ENCODE measurements around the gene PDXDC1.
"Not testable (repeated sequence)": the region's sequence is repeated elsewhere in the genome, so short reads cannot be mapped to it uniquely, and the experiment has no call there.

The PDXDC1 gene

DNA sequence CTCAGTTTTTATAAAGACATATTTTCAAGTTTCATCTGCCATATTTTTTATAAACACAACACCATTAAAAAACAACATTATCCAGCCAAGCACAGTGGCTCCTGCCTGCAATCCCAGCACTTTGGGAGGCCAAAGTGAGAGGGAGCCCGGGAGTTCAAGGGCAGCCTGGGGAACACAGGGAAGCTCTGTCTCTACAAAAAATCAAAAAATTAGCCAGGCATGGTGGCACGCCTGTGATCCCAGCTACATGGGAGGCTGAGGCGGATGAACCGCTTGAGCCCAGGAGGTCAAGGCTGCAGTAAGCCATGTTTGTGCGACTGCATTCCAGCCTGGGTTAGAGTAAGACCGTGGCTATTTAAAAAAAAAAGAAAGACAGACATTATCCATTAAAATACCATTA lies 98.3 kb downstream of the PDXDC1 start:
- TF ChIP-seq CSDC2 (CRISPR knock-in tag; IDR thresholded peaks at IDR 0.05) (no peak), ZFP30 (CRISPR knock-in tag; IDR thresholded peaks at IDR 0.05) (no peak), ZNF565 (CRISPR knock-in tag; conservative IDR thresholded peaks at IDR 0.05; ENCODE audit: low read depth) (no peak), RARB (CRISPR knock-in tag; IDR thresholded peaks at IDR 0.05) (no peak), BACH2 (CRISPR knock-in tag; IDR thresholded peaks at IDR 0.05; ENCODE audit: borderline replicate concordance) (no peak), ISL1 (CRISPR knock-in tag; IDR thresholded peaks at IDR 0.05) (no peak), PATZ1 (CRISPR knock-in tag; IDR thresholded peaks at IDR 0.05; ENCODE audit: borderline replicate concordance) (no peak), PPARA (CRISPR knock-in tag; IDR thresholded peaks at IDR 0.05; ENCODE audit: borderline replicate concordance) (no peak), ZNF8 (CRISPR knock-in tag; IDR thresholded peaks at IDR 0.05) (no peak), ZC3H10 (CRISPR knock-in tag; IDR thresholded peaks at IDR 0.05) (no peak)
- TF ChIP-seq, protein P1, sequence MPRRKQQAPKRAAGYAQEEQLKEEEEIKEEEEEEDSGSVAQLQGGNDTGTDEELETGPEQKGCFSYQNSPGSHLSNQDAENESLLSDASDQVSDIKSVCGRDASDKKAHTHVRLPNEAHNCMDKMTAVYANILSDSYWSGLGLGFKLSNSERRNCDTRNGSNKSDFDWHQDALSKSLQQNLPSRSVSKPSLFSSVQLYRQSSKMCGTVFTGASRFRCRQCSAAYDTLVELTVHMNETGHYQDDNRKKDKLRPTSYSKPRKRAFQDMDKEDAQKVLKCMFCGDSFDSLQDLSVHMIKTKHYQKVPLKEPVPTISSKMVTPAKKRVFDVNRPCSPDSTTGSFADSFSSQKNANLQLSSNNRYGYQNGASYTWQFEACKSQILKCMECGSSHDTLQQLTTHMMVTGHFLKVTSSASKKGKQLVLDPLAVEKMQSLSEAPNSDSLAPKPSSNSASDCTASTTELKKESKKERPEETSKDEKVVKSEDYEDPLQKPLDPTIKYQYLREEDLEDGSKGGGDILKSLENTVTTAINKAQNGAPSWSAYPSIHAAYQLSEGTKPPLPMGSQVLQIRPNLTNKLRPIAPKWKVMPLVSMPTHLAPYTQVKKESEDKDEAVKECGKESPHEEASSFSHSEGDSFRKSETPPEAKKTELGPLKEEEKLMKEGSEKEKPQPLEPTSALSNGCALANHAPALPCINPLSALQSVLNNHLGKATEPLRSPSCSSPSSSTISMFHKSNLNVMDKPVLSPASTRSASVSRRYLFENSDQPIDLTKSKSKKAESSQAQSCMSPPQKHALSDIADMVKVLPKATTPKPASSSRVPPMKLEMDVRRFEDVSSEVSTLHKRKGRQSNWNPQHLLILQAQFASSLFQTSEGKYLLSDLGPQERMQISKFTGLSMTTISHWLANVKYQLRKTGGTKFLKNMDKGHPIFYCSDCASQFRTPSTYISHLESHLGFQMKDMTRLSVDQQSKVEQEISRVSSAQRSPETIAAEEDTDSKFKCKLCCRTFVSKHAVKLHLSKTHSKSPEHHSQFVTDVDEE (CRISPR knock-in tag; IDR thresholded peaks at IDR 0.05): no peak
- no peak; the same call in 2 of the 3 replicates for ATAC-seq

- ATAC-seq: not testable (repeated sequence)
Measured at GRCh38 chr16:15076161-15076560, 101.3 kb downstream of the PDXDC1 start.

DNA sequence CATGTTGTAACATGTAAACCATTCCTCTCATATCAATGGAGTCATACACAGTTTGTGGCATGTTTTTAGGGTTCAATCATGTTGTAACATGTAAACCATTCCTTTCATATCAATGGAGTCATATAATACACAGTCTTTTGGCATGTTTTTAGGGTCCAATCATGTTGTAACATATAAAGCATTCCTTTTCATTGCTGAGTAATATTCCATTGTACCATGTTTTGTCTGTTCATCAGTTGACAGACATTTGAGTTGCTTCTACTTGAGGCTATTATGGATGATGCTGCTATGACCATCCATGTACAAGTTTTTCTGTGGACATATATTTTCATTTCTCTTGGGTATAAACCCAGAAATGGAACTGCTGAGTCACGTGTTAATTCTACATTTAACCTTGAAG lies 106.1 kb downstream of the PDXDC1 start:
- ATAC-seq: not testable (repeated sequence)

DNA sequence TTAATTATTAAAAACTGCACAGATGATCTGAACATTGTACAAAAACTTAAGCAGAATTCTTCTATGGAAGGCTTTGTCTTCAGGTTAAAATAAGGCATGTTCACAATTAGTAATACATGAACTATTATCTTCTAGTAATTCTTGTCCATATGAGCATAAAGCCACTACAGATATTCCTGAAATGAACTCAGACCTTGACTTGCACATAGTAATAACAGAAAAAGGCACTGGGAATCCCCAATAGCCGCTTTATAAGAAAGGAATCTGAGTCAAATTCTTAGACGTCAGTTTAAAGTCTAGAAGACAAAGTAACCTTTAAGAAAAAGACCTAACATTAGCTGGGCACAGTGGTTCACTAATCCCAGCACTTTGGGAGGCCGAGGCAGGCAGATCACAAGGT lies 108.0 kb downstream of the PDXDC1 start:
- ATAC-seq: not testable (repeated sequence)

- ATAC-seq: not testable (repeated sequence)
Measured at GRCh38 chr16:15090663-15091269, 115.9 kb downstream of the PDXDC1 start.

DNA sequence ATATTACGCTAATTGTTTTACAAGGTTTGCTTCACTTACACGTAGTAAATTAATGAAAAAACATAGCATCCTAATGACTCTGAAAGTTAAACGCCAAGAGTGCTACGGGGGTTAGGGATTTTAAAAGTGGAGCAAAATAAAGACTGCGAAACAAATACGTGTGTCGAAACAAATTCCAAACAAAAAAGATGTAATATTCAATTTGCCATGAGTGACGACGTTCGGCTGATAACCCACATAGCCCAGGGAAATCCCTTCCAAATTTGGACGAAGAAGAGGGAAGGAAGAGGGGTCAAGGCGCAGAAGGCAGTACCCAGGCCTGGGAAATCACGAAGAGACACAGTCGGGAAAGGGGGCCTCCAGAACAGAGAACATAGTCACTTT lies 118.7 kb downstream of the PDXDC1 start:
- not testable (repeated sequence) for ATAC-seq

GRCh38 chr16:15093955-15094827 lies 119.4 kb downstream of the PDXDC1 start, which contains the start of gene RRN3:
Gene RRN3 (minus strand): TSS chr16:15094272. CDS start chr16:15094233, 39 bp downstream.
- peak; percentile 100 for ATAC-seq

DNA sequence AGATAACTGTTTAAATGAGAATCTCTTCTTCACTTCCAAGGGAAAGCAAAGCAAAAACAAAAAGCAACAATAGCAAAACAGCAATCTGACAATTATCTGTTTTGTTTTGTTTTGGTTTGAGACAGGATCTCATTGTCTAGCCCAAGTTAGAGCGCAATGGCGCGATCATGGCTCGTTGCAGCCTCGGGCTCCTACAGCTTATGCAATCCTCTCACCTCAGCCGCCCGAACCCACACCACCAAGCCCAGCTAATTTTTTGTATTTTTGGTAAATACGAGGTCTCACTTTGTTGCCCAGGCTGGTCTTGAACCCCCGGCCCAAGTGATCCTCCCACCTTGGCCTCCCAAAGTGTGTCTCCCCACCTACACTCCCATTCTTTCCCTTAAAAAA lies 121.8 kb downstream of the PDXDC1 start:
- not testable (repeated sequence) for ATAC-seq

DNA sequence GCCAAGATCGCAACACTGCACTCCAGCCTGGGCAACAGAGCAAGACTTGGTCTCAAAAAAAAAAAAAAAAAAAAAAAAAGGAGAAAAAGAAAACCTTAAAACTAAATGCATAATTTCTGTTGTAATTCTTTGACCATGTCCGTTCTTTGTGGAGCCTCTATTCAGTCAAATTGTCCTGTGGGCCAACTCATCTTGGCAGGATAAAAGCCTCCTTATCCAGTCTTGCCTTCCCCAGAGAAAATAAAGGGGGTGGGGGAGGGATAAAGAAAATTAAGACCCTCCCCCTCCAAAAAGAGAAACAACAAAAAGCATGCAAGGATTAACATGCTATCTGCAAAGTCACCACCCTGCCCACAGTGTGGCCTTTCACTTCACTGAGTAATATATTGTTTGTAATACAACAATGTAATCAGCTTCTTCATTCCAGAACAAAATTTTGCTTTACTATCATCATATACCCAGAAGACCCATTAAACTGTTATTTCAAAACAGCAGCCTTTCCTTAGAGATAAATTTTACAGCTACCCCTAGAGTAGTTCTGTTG lies 124.6 kb downstream of the PDXDC1 start:
- ATAC-seq: not testable (repeated sequence)

DNA sequence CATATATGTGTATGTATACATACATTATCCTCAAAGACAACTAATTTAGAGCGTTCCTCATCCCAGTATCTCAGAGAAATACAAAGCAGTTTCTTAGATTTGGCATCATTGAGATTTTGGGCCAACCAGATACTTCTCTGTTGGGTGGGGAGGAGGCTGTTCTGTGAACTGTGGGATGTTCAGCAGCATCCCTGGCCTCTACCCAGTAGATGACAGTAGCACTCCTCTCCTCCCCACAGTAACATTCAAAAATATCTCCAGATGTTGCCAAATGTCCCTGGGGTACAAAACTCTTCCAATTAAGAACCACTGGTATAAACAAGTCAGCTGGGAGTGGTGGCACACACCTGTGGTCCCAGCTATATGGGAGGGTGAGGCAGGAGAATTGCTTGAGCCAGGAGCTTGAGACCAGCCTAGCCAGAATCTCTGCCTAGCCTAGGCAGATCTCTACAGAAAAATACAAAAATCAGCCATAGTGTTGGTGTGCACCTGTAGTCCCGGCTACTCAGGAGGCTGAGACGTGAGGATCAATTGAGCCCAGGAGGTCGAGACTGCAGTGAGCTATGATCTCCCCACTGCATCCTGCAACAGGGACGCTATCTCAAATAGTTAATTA lies 125.7 kb downstream of the PDXDC1 start:
- ATAC-seq: not testable (repeated sequence)

DNA sequence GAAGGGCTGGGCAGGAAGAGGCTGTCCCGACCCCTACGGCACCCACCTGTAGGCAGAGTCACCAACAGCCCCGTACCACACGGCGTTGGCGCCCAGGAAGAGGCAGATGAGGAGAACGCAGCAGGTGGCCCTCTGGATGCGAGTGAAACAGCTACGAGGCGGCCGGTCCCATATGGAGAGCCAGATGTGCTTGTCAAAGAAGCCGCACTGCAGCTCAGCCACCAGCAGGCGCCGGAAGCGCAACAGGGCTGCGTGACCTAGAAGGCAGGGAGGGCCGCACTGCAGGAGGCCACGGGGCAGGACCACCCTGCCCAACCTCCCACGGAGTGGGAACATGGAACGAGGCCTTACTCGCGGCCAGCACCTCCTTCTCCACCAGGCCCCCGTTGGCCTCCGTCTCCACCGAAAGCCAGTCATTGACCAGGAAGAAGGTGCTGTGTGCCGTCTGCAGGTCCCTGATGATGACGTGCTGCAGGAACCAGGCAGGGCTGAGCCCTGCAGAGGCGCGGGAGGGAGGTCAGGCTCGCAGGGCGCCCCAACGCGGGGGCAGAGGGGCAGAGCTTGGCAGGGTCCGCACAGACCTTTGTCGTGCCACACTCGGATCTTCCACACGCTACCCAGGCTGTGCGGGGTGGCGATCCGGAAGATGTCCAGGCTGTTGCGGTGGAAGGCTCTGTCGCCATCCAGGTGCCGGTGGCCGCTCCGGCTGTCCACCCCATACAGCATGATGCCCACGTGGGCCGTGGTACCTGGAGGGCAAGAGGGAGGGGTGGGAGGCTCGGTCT lies 153.0 kb downstream of the PDXDC1 start:
- ATAC-seq: not testable (repeated sequence)

GRCh38 chr16:15130256-15130932 lies 155.6 kb downstream of the PDXDC1 start:
- not testable (repeated sequence) for ATAC-seq

- ATAC-seq: not testable (repeated sequence)
Measured at GRCh38 chr16:15130943-15131700, 156.3 kb downstream of the PDXDC1 start.

All from SK-N-SH treated with all-trans-retinoic acid at 6 μM for 48 hours (cell line).